Measurements from ENCODE around the gene NEK11.

DNA sequence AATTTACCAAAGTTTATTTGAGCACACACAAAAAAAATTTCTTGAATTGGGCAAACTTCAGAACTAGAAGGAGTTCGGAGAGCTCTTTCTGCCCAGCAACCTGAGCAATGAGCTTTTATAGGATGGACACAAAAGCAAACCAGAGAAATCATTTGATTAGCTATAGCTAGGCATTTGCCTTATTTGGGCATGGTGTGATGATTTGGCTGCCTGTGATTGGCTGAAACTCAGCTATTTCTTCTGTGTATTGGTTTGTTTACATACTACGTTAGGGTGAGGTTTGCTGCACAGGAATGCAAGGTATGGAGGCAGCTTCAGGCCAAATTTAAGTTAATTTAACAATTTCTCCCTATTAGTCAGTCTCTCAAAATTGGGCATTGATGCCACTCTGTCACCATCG lies 65.1 kb downstream of the NEK11 start:
- TF ChIP-seq YY1 (IDR thresholded peaks at IDR 0.05; ENCODE audit: insufficient read depth, insufficient read length) (no peak), ZNF274 (IDR thresholded peaks at IDR 0.05; ENCODE audit: low read depth, low read length) (no peak)

Data from NT2/D1 (cell line).